SK-N-MC (cell line): ENCODE measurements around the gene CSNK2B.

Experiments used
- DNase-seq: peaks from one replicate; pipeline ENCODE4 v3.0.0-alpha.2; 2011; ENCODE audit warnings: low read depth, low spot score
- H3K27ac ChIP-seq: fragments of 200-600 bp; sonication (generic); 2 replicates; pipeline ENCODE4 v1.5.1; 2016; ENCODE audit warnings: mixed run types
- H3K36me3 ChIP-seq: fragments of 200-600 bp; sonication (generic); 2 replicates; pipeline ENCODE4 v1.6.1; 2017; ENCODE audit warnings: antibody characterized with exemption, low read length, mixed read lengths; ENCODE audit not compliant: insufficient read depth
- H3K4me3 ChIP-seq: fragments of 200-600 bp; sonication (generic); 2 replicates; pipeline ENCODE4 v1.5.1; 2016
- H3K9ac ChIP-seq: fragments of 200-600 bp; sonication (generic); 2 replicates; pipeline ENCODE4 v1.8.0; 2017; ENCODE audit warnings: mixed run types, mixed read lengths; ENCODE audit not compliant: insufficient read length
- H3K9me3 ChIP-seq: fragments of 200-600 bp; sonication (generic); 2 replicates; pipeline ENCODE4 v1.6.1; 2017; ENCODE audit warnings: low read depth, mild to moderate bottlenecking, antibody characterized with exemption, low read length, moderate library complexity, mixed read lengths
- EZH2 ChIP-seq: fragments of 200-600 bp; sonication (generic); IDR thresholded peaks from one replicate; pipeline ENCODE4 v1.6.1; 2017; ENCODE audit warnings: antibody characterized with exemption
- FOXP2 ChIP-seq: optimal IDR thresholded peaks from 2 replicates; pipeline ENCODE3; 2011; ENCODE audit warnings: mild to moderate bottlenecking, moderate library complexity; ENCODE audit not compliant: insufficient read depth; ENCODE audit errors: extremely low read length, control extremely low read depth
- POLR2AphosphoS5 ChIP-seq: IDR thresholded peaks from 2 replicates; pipeline ENCODE4 v1.6.1; 2012; ENCODE audit warnings: mild to moderate bottlenecking, low read depth, low read length, borderline replicate concordance

CSNK2B gene

GRCh38 chr6:31624070-31624469 lies 41.8 kb upstream of the CSNK2B start:
- TF ChIP-seq POLR2AphosphoS5, result no peak
- no peak for TF ChIP-seq EZH2
- TF ChIP-seq FOXP2, result no peak

GRCh38 chr6:31626952-31627351 lies 38.9 kb upstream of the CSNK2B start:
- Histone ChIP-seq H3K4me3 (no peak overlapping the region), H3K9me3 (no peaks in the 10 kb centered on the region), H3K9ac (no peak overlapping the region), H3K27ac (no peak overlapping the region), H3K36me3 (peaks cover 100% of the 10 kb centered on the region)
- no peak for DNase-seq
- TF ChIP-seq EZH2 (no peak), POLR2AphosphoS5 (no peak), FOXP2 (no peak)

More at GRCh38 chr6:31624070-31624469, 41.8 kb upstream of the CSNK2B start:
- Histone ChIP-seq H3K9me3 (no peaks in the 10 kb centered on the region), H3K4me3 (no peak overlapping the region), H3K27ac (no peak overlapping the region), H3K36me3 (peaks cover 78% of the 10 kb centered on the region), H3K9ac (no peak overlapping the region)
- DNase-seq, result no peak

- H3K27ac ChIP-seq, result no peak overlapping the region
- no peak for DNase-seq
- TF ChIP-seq FOXP2 (no peak), POLR2AphosphoS5 (no peak), EZH2 (no peak)
- no peaks in the 10 kb centered on the region for H3K9me3 ChIP-seq
- peaks cover 100% of the 10 kb centered on the region for H3K36me3 ChIP-seq
- no peak overlapping the region for H3K9ac ChIP-seq
- H3K4me3 ChIP-seq, result no peak overlapping the region
These were observed 38.1 kb upstream of the CSNK2B start for GRCh38 chr6:31627690-31628287.

GRCh38 chr6:31629014-31629413 lies 36.9 kb upstream of the CSNK2B start:
- no peak for DNase-seq
- no peak overlapping the region for H3K9ac ChIP-seq
- H3K9me3 ChIP-seq, result no peaks in the 10 kb centered on the region
- no peak overlapping the region for H3K4me3 ChIP-seq
- H3K36me3 ChIP-seq, result peaks cover 100% of the 10 kb centered on the region
- TF ChIP-seq EZH2, result no peak
- TF ChIP-seq POLR2AphosphoS5, result no peak
- TF ChIP-seq FOXP2, result no peak
- no peak overlapping the region; the same call in 1 of the 2 replicates for H3K27ac ChIP-seq

- H3K9me3 ChIP-seq, result no peaks in the 10 kb centered on the region
- H3K9ac ChIP-seq, result no peak overlapping the region
- no peak overlapping the region for H3K27ac ChIP-seq
- H3K36me3 ChIP-seq, result peaks cover 100% of the 10 kb centered on the region
- TF ChIP-seq POLR2AphosphoS5 (0 out of 2 replicates have a peak, but pooled peaks have one; percentile 13), EZH2 (no peak)
- DNase-seq, result no peak
- H3K4me3 ChIP-seq, result no peak overlapping the region
These were observed 35.5 kb upstream of the CSNK2B start for GRCh38 chr6:31630177-31630934.

- Histone ChIP-seq H3K9me3 (no peaks in the 10 kb centered on the region), H3K27ac (no peak overlapping the region), H3K4me3 (no peak overlapping the region), H3K9ac (no peak overlapping the region), H3K36me3 (peaks cover 100% of the 10 kb centered on the region)
- no peak for DNase-seq
- TF ChIP-seq FOXP2, result no peak
- TF ChIP-seq EZH2, result no peak
- no peak for TF ChIP-seq POLR2AphosphoS5
These were observed 34.7 kb upstream of the CSNK2B start for GRCh38 chr6:31631209-31631608.

- H3K27ac ChIP-seq, result no peak overlapping the region
- H3K9ac ChIP-seq, result no peak overlapping the region
- TF ChIP-seq POLR2AphosphoS5 (no peak), EZH2 (no peak), FOXP2 (no peak)
- H3K9me3 ChIP-seq, result no peaks in the 10 kb centered on the region
- peaks cover 100% of the 10 kb centered on the region for H3K36me3 ChIP-seq
- no peak overlapping the region for H3K4me3 ChIP-seq
- DNase-seq, result no peak
These were observed 34.1 kb upstream of the CSNK2B start for GRCh38 chr6:31631681-31632278.

GRCh38 chr6:31632279-31632946 lies 33.5 kb upstream of the CSNK2B start:
- Histone ChIP-seq H3K4me3 (no peak overlapping the region), H3K9me3 (no peaks in the 10 kb centered on the region), H3K9ac (no peak overlapping the region), H3K36me3 (peaks cover 99% of the 10 kb centered on the region), H3K27ac (peak overlapping the region; percentile 69)
- TF ChIP-seq EZH2, result no peak
- TF ChIP-seq FOXP2, result no peak
- TF ChIP-seq POLR2AphosphoS5, result peak; percentile 65; the same call in 1 of the 2 replicates
- no peak for DNase-seq
